Measurements from ENCODE around the gene VSTM5. TPM values are rescaled to one million over a fixed set of nuclear protein-coding genes. Genes with fewer than 3 reads are reported as not detected.
"Not testable (repeated sequence)": the region's sequence is repeated elsewhere in the genome, so short reads cannot be mapped to it uniquely, and the experiment has no call there.

The VSTM5 gene
- total RNA-seq, 4 donors from 2014 or later, result 0.79 TPM; not detected in 3

DNA sequence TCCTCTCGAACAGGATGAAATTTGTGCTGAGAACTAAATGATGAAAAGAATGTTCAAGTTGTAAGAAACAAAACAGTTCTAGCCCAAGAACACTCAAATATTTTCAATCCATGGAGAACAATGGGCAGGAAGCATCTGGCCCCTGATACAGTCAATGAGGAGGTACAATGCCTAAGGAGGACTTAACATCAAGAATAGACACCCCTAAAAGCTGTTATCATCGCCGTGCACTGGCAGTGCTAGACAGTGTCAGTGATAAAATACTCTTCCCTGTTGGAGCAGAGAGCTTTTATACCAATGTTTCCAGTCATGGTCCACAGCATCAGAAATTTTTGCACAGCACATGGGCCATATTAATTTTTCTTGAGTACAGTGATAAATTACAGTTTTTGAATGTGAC lies 20.2 kb upstream of the VSTM5 start:
- DNase-seq (ENCODE audit: low spot score), result no peak
- TF ChIP-seq, protein P1, sequence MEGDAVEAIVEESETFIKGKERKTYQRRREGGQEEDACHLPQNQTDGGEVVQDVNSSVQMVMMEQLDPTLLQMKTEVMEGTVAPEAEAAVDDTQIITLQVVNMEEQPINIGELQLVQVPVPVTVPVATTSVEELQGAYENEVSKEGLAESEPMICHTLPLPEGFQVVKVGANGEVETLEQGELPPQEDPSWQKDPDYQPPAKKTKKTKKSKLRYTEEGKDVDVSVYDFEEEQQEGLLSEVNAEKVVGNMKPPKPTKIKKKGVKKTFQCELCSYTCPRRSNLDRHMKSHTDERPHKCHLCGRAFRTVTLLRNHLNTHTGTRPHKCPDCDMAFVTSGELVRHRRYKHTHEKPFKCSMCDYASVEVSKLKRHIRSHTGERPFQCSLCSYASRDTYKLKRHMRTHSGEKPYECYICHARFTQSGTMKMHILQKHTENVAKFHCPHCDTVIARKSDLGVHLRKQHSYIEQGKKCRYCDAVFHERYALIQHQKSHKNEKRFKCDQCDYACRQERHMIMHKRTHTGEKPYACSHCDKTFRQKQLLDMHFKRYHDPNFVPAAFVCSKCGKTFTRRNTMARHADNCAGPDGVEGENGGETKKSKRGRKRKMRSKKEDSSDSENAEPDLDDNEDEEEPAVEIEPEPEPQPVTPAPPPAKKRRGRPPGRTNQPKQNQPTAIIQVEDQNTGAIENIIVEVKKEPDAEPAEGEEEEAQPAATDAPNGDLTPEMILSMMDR (IDR thresholded peaks at IDR 0.05), result no peak
- ATAC-seq (ENCODE audit: low FRiP score), result no peak

DNA sequence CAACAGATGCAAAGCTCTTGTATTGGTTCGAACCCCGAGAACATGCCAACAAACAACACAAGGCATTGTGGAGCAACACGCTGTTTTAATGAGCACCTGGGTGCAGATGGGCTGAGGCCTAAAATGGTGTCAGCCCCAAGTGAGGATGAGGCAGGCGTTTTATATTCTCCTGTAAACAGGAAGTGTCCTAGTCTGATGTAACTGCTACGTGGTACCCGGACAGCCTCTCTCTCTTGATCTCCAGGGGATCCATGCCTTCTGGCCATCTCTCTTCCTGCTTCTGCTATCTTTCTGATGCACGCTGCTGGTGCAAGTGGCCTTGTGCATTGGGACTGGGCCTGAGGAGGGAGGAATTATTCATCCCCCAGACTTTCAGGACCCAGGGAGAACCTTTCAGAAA lies 19.4 kb upstream of the VSTM5 start:
- TF ChIP-seq, protein P1 (IDR thresholded peaks at IDR 0.05), result no peak
- DNase-seq (ENCODE audit: low spot score), result no peak
- ATAC-seq (ENCODE audit: low FRiP score), result no peak

DNA sequence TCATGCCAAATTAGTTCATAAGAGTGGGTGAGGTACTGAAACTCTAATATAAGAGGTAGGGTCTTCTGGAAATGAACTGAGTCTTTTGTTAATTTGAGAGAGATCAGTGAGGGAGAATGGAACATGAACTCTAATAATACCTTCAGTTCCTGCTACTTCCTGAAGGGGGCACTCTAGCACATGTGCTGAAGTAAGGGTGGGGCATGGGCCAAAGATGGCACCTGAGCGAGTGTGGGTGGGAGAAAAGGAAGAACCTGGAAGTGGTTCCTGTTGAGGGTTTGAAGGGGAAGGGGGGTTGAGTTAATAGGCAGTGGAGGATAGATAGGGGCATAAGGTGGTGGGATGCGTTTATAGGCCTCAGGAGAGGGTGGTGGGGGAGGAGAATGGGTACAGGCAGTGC lies 18.0 kb upstream of the VSTM5 start:
- not testable (repeated sequence) for DNase-seq (ENCODE audit: low spot score); ATAC-seq (ENCODE audit: low FRiP score)

DNA sequence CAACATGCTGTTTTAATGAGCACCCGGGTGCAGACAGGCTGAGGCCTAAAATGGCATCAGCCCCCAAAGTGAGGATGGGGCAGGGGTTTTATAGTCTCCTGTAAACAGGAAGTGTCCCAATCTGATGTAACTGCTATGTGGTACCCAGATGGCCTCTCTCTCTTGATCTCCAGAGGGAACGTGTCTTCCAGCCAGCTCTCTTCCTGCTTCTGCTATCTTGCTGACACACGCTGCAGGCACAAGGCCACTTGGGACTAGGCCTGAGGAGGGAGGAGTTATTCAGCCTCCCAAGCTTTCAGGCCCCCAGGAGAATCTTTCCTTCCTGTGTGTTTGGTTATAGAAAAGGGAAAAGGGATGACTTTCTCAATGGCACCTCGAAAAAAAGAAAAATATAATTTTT lies 11.4 kb upstream of the VSTM5 start:
- no peak for DNase-seq (ENCODE audit: low spot score)
- TF ChIP-seq, protein P1 (IDR thresholded peaks at IDR 0.05), result no peak
- ATAC-seq (ENCODE audit: low FRiP score), result no peak

DNA sequence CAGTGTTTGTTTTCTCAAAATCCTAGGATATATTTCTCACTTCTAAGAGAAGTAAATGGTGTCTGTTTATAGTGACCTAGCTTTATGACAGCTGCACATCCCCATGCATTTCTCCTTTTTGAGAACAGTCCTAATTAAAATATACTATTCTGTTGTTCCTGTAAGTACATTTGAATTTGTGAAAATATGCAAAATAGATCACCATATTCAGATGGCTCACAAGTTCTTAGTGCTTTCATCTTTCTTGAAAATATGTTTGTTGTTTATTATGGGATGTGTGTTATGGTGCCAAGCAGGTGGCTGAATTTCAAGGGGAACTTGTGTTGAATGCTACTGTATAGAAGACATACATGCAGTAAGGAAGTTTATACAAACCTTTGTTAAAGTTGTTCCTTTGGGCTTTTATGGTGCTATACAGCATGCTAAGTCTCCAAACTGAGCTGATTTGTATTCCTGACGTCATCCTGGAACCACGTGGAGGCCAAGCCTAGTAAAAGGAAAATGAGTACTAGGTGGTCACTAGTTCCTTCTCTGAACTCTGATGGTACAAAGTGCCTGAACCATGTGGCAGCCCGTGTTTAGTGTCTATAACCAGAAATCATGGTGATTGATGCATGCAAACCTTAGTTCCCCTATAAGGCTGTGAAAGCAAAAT lies 7.8 kb upstream of the VSTM5 start:
- ATAC-seq (ENCODE audit: low FRiP score) (no peak), DNase-seq (ENCODE audit: low spot score) (no peak)
- TF ChIP-seq, protein P1 (IDR thresholded peaks at IDR 0.05), result no peak

DNA sequence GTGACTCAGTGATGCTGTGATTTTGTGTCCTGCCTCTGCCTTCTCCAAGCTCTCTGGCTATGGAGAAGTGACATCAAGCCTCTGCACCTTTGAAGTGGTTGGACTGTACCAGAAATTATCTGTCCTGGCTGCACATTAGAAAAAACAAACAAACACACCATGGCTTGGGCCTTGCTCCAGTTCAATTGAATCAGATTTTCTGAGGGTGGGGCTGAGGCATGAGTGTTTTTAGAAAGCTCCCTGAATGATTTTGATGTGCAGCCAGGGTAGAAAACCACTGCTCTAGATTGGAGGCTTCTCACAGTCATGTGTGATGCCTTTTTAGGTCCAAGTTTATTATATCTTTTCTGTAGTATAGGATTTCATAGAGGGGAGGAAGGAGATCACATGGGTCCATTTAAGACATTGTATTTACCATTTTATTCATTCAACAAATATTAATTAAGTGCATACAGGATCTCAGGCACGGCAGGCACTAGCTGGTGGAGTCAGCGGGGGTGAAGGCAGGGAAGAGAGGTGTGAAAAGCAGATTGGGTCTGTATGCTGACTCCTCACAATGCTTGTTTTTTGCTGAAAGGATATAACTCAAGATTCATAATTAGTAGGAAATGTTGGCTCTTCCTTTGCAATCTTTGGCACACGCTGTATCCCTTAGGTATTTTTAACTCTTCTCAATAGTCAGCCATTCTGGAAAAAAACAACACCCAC lies 7.1 kb upstream of the VSTM5 start:
- ATAC-seq (ENCODE audit: low FRiP score), result no peak

DNA sequence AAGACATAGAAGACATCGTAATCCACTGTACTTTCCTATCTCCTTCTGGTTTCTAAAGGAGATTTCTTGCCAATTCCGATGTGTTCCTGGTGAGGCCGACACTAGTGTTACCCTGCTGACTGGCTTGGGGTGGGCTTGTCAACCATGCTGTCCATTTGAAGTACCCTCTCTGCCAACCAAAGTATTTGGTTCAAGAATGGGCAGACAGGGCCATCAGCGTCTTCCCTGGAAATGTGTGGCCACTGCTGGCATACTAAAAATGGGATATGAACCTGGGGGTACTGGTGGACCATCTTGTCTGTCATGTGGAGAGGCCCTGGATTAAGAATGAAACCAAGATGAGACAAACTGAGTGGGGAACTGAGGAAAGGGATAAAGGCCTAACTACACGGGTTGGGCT lies 1.8 kb upstream of the VSTM5 start:
- no peak for DNase-seq (ENCODE audit: low spot score)
- TF ChIP-seq, protein P1 (IDR thresholded peaks at IDR 0.05), result no peak
- ATAC-seq (ENCODE audit: low FRiP score), result no peak

More for the DNA sequence above, 7.1 kb upstream of the VSTM5 start:
- TF ChIP-seq, protein P1 (IDR thresholded peaks at IDR 0.05), result no peak
- DNase-seq (ENCODE audit: low spot score), result no peak
